HuH-7 (cell line): ENCODE results near the gene EXOSC3.

Source experiments
- DNase-seq: peaks from one replicate; pipeline ENCODE4 v3.0.0; 2011; ENCODE audit warnings: low spot score

Gene EXOSC3

GRCh38 chr9:37732086-37732741 lies 52.6 kb downstream of the EXOSC3 start:
- no peak for DNase-seq

- no peak for DNase-seq
Observed at GRCh38 chr9:37730839-37731238, 54.0 kb downstream of the EXOSC3 start.

GRCh38 chr9:37730256-37730655 lies 54.6 kb downstream of the EXOSC3 start:
- no peak for DNase-seq
